ENCODE data around the gene YARS1. TPM values are rescaled to one million over a fixed set of nuclear protein-coding genes. Genes with fewer than 3 reads are reported as not detected.
"Not testable (repeated sequence)": the region's sequence is repeated elsewhere in the genome, so short reads cannot be mapped to it uniquely, and the experiment has no call there.

Gene YARS1
- total RNA-seq, 1 donor from 2014 or later: 197 TPM

DNA sequence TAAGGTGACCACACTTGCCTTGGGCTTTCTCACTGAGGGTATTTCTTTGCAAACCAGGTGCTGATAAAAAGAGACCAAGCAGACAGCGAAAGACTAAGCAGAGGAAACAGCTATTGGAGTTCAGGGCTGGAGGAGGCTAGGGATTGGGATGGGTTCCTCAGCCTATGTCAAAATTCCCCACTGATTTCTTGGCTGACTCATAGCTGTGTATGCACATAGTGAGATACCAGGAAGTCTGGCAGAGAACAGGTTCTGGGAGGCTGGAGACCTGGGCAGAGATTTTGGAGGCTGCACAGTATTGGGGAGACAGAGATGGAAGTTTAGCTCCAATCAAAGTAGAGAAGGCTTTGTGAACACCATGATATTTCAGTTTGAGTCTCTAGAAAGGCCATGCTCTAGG is 25.3 kb downstream of the YARS1 start:
- TF ChIP-seq, protein P1, sequence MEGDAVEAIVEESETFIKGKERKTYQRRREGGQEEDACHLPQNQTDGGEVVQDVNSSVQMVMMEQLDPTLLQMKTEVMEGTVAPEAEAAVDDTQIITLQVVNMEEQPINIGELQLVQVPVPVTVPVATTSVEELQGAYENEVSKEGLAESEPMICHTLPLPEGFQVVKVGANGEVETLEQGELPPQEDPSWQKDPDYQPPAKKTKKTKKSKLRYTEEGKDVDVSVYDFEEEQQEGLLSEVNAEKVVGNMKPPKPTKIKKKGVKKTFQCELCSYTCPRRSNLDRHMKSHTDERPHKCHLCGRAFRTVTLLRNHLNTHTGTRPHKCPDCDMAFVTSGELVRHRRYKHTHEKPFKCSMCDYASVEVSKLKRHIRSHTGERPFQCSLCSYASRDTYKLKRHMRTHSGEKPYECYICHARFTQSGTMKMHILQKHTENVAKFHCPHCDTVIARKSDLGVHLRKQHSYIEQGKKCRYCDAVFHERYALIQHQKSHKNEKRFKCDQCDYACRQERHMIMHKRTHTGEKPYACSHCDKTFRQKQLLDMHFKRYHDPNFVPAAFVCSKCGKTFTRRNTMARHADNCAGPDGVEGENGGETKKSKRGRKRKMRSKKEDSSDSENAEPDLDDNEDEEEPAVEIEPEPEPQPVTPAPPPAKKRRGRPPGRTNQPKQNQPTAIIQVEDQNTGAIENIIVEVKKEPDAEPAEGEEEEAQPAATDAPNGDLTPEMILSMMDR (IDR thresholded peaks at IDR 0.05; ENCODE audit: partially characterized antibody, unreplicated experiment): no peak
- Mint-ChIP-seq H3K9me3 (ENCODE audit: unreplicated experiment) (no peaks in the 10 kb centered on the region), H3K36me3 (ENCODE audit: unreplicated experiment) (no peaks in the 10 kb centered on the region), H3K4me3 (ENCODE audit: unreplicated experiment) (no peak overlapping the region), H3K4me1 (ENCODE audit: low read depth, unreplicated experiment) (no peaks in the 10 kb centered on the region), H3K27ac (ENCODE audit: unreplicated experiment) (no peak overlapping the region), H3K27me3 (ENCODE audit: unreplicated experiment) (peaks cover 2% of the 10 kb centered on the region)
- no peak for DNase-seq

DNA sequence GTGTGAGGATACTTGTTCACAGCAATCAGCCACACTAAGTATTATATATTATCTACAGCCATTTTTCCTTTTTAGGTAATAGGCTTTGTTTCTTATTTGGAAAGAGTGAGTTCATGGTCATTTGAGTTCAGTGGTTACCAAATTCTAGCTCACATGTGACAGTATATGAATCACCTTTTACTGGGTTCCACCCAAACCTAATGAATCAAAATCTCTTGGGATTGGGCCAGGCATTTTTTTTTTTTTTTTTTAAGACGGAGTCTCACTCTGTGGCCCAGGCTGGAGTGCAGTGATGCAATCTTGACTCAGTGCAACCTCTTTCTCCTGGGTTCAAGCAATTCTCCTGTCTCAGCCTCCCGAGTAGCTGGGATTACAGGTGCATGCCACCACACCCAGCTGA is 27.8 kb downstream of the YARS1 start:
- H3K4me3 Mint-ChIP-seq (ENCODE audit: unreplicated experiment); H3K36me3 Mint-ChIP-seq (ENCODE audit: unreplicated experiment); H3K9me3 Mint-ChIP-seq (ENCODE audit: unreplicated experiment); H3K27me3 Mint-ChIP-seq (ENCODE audit: unreplicated experiment); DNase-seq; H3K4me1 Mint-ChIP-seq (ENCODE audit: low read depth, unreplicated experiment); H3K27ac Mint-ChIP-seq (ENCODE audit: unreplicated experiment): not testable (repeated sequence)

DNA sequence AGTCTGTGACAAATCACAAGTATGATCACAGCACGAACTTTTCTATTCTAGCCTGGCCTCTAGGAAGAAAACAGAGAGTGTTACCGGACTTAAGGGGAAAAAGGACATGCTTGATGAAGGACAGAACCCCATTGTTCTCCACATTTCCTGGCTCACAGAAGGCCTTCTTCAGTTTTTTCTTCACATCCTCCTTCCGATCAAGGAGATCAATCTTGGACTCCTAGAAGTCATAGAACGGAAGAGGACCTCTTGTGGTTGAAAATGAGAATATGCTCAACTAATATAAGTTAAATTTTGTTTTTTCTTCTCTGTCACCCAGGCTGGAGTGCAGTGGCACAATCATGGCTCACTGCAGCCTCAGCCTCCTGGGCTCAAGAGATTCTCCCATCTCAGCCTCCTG is 30.3 kb downstream of the YARS1 start:
- TF ChIP-seq, protein P1 (IDR thresholded peaks at IDR 0.05; ENCODE audit: partially characterized antibody, unreplicated experiment): peak; percentile 22
- no peaks in the 10 kb centered on the region for H3K36me3 Mint-ChIP-seq (ENCODE audit: unreplicated experiment)
- no peak overlapping the region for H3K27ac Mint-ChIP-seq (ENCODE audit: unreplicated experiment)
- no peak for DNase-seq
- H3K27me3 Mint-ChIP-seq (ENCODE audit: unreplicated experiment): no peaks in the 10 kb centered on the region
- H3K4me3 Mint-ChIP-seq (ENCODE audit: unreplicated experiment): no peak overlapping the region
- H3K4me1 Mint-ChIP-seq (ENCODE audit: low read depth, unreplicated experiment): no peaks in the 10 kb centered on the region
- H3K9me3 Mint-ChIP-seq (ENCODE audit: unreplicated experiment): no peaks in the 10 kb centered on the region

DNA sequence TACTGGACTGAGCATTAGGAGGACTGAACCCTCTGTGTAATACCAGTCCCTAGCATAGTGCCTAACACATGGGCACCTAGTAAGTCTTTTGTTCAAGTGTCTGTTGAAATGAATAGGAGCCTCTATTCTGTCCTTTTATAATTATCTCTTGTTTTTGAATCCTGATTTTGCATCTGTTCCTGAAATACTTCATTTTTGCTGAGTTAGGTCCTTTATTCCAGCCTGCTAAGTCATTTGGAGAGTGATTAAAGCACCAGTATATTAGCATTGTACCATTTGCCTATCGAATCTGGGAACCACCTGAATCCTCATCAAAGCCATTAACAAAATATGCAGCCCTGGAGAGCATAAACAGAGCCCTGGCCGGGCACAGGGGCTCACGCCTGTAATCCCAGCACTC is 32.3 kb downstream of the YARS1 start:
- no peak for DNase-seq
- H3K27ac Mint-ChIP-seq (ENCODE audit: unreplicated experiment): no peak overlapping the region
- H3K9me3 Mint-ChIP-seq (ENCODE audit: unreplicated experiment): no peaks in the 10 kb centered on the region
- H3K27me3 Mint-ChIP-seq (ENCODE audit: unreplicated experiment): no peaks in the 10 kb centered on the region
- no peaks in the 10 kb centered on the region for H3K36me3 Mint-ChIP-seq (ENCODE audit: unreplicated experiment)
- no peaks in the 10 kb centered on the region for H3K4me1 Mint-ChIP-seq (ENCODE audit: low read depth, unreplicated experiment)
- no peak overlapping the region for H3K4me3 Mint-ChIP-seq (ENCODE audit: unreplicated experiment)
- TF ChIP-seq, protein P1 (IDR thresholded peaks at IDR 0.05; ENCODE audit: partially characterized antibody, unreplicated experiment): no peak

DNA sequence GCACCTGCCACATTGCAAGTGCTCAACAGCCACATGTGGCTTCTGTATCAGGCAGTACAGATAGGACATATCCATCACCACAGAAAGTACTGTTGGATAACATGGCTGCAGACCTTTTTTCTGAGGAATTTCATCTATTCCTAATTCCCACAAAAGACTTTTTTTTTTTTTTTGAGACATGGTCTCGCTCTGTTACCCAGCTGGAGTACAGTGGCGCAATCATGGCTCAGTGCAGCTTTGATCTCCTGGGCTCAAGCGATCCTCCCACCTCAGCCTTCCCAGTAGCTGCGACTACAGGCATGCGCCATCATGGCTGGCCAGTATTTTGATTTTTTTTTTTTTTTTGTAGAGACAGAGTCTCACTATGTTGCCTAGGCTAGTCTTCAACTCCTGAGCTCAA is 33.3 kb downstream of the YARS1 start:
- Mint-ChIP-seq H3K4me3 (ENCODE audit: unreplicated experiment) (no peak overlapping the region), H3K27ac (ENCODE audit: unreplicated experiment) (no peak overlapping the region), H3K4me1 (ENCODE audit: low read depth, unreplicated experiment) (no peaks in the 10 kb centered on the region), H3K27me3 (ENCODE audit: unreplicated experiment) (no peaks in the 10 kb centered on the region), H3K36me3 (ENCODE audit: unreplicated experiment) (no peaks in the 10 kb centered on the region), H3K9me3 (ENCODE audit: unreplicated experiment) (no peaks in the 10 kb centered on the region)
- DNase-seq: no peak
- TF ChIP-seq, protein P1 (IDR thresholded peaks at IDR 0.05; ENCODE audit: partially characterized antibody, unreplicated experiment): no peak

DNA sequence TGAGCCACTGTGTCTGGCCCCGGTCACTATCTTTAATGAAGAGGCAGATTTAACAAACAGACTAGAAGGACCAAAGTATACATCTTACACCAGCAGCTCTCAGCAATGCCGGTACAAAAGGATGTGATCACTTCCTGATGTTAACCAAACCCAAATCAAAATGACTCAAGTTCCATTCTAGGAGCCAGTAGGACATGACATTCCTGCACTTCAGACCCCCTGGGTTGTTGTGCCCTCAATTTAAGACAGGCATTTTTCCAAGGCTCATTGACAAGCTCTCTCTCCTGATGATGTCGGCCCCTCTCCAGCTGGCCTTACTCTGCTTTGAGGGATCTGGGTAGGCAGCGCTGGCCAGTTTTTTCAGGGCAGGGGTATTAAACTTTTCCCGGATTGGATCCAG is 35.1 kb downstream of the YARS1 start:
- no peak overlapping the region for H3K4me3 Mint-ChIP-seq (ENCODE audit: unreplicated experiment)
- no peaks in the 10 kb centered on the region for H3K36me3 Mint-ChIP-seq (ENCODE audit: unreplicated experiment)
- no peaks in the 10 kb centered on the region for H3K9me3 Mint-ChIP-seq (ENCODE audit: unreplicated experiment)
- no peaks in the 10 kb centered on the region for H3K4me1 Mint-ChIP-seq (ENCODE audit: low read depth, unreplicated experiment)
- TF ChIP-seq, protein P1 (IDR thresholded peaks at IDR 0.05; ENCODE audit: partially characterized antibody, unreplicated experiment): no peak
- no peak overlapping the region for H3K27ac Mint-ChIP-seq (ENCODE audit: unreplicated experiment)
- no peak for DNase-seq
- no peaks in the 10 kb centered on the region for H3K27me3 Mint-ChIP-seq (ENCODE audit: unreplicated experiment)

All from glutamatergic neuron (in vitro differentiated cells).